GM18867 (cell line): ENCODE measurements around the gene PRKX.
"Not testable (repeated sequence)": the region's sequence is repeated elsewhere in the genome, so short reads cannot be mapped to it uniquely, and the experiment has no call there.

Experiments used
- ATAC-seq: cut with Tn5 transposase; IDR thresholded peaks from one replicate; pipeline ENCODE4 v1.9.1; 2021; ENCODE audit warnings: mild to moderate bottlenecking, moderate library complexity; ENCODE audit not compliant: unreplicated experiment

The PRKX gene

DNA sequence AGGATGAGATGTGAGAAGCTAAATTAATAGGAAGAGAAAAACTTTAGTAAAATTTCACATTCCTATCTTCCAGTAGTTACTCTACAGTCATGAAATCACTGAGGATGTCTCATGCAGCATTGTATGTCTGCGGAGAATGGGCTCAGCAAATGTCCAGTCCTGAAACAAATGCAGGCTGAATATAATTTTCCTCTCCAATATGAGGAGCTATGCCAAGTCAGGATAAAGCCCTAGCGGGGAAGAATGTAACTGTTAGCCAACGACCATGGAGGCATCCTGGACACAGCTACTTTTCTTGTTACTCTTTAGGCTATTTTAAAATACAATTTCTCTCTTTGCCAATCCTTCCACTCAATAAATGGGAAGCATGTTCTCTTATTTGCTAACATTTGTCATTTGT, 127.7 kb downstream of the PRKX start:
- ATAC-seq = no peak

DNA sequence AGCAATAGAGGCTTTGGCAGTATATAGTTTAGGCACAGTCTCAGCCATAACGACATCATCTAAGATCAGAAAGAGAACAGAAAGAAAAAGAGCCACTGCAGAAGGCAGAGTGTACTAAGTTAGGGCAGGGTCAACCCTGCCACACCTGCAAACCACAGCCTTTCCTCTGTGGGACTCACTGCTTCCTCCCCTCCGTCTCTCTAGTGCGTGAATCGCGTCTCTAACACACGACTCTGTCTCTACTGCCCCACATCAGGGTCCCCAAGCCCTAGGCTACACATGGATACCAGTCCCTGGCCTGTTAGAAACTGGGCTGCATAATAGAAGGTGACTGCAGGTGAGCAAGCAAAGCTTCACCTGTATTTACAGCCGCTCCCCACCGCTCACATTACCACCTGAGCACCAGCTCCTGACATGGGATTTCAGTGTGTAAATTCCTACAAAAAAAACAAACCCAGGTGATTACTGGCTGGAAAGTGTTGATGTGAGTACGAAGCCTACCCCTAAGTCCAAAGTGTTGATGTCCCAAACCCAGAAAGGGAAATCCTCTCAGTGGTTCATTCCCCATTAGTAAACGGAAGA, 128.9 kb downstream of the PRKX start:
- ATAC-seq = no peak

GRCh38 chrX:3582451-3582850, 131.0 kb downstream of the PRKX start:
- ATAC-seq = no peak

DNA sequence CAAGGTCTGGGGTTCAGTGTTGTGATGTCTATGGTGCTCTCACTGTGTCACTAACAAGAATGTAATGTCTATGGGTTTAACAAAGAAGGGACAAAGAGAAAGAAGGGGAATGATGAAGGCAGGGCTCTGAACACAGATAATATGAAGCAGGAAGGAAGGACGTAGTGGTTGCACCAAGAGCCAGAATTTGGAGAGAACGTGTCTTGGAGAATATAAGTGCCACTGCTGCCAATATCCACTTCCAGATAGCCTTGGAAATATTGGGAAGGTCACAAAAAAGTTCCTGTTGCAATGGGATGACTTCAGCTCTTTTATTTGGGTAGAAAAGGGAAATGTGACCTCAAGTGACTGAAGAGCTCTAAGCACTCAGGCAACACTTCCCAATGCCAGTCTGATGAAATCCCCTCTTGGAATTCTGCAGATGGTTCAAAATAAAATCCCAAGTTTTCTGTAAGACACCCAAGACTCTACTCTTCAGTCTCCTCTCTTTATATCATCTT, 131.8 kb downstream of the PRKX start:
- ATAC-seq = no peak

- no peak for ATAC-seq
These were observed 135.9 kb downstream of the PRKX start for GRCh38 chrX:3577551-3577950.

- no peak for ATAC-seq
These were observed 136.5 kb downstream of the PRKX start for GRCh38 chrX:3576886-3577501.

GRCh38 chrX:3567686-3568085, 145.8 kb downstream of the PRKX start:
- no peak for ATAC-seq

DNA sequence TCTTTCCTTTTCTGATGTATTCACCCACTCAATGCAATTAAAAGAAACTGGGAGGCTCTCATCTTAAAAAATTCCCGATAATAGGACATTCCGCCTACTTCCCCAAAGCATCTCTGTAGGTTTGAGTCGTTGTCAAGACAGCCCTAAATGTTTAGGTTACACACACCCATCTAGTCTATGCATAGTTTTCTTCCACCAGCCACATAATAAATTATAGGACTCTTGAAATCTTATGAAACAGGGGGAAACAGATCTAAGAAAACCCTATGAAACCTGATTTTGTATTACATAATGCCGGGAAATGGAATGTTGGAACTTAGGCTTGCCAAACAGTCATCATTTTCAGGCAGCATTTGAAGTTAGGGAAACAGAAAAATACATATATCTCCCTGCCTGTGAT, 150.0 kb downstream of the PRKX start:
- no peak for ATAC-seq

GRCh38 chrX:3560010-3560409, 153.4 kb downstream of the PRKX start:
- not testable (repeated sequence) for ATAC-seq
